Endodermal cell (in vitro differentiated cells): ENCODE results near the gene C13orf46. TPM values are rescaled to one million over a fixed set of nuclear protein-coding genes. Genes with fewer than 3 reads are reported as not detected.

Source experiments
- DNase-seq: peaks from one replicate; pipeline ENCODE4 v3.0.0-alpha.2; 2017
- H3K27ac ChIP-seq: 2 replicates; pipeline ENCODE4 v1.5.1; 2013; ENCODE audit warnings: mild to moderate bottlenecking, low read depth, low read length, moderate library complexity
- H3K27me3 ChIP-seq: 2 replicates; pipeline ENCODE4 v1.6.1; 2013; ENCODE audit warnings: mild to moderate bottlenecking, low read length, moderate library complexity; ENCODE audit not compliant: insufficient read depth, control insufficient read depth, poor library complexity, severe bottlenecking
- H3K36me3 ChIP-seq: 2 replicates; pipeline ENCODE4 v1.7.0; 2013; ENCODE audit warnings: mild to moderate bottlenecking, low read length, moderate library complexity; ENCODE audit not compliant: control insufficient read depth, insufficient read depth
- H3K4me1 ChIP-seq: one replicate; pipeline ENCODE4 v1.7.0; 2013; ENCODE audit warnings: low read length; ENCODE audit not compliant: control insufficient read depth, insufficient read depth
- H3K4me3 ChIP-seq: 2 replicates; pipeline ENCODE4 v1.5.1; 2013; ENCODE audit warnings: mild to moderate bottlenecking, low read length, moderate library complexity
- H3K9ac ChIP-seq: 2 replicates; pipeline ENCODE4 v1.6.1; 2013; ENCODE audit warnings: mild to moderate bottlenecking, low read length, moderate library complexity; ENCODE audit not compliant: poor library complexity, severe bottlenecking; ENCODE audit errors: extremely low read depth
- H3K9me3 ChIP-seq: 2 replicates; pipeline ENCODE4 v1.6.1; 2013; ENCODE audit warnings: mild to moderate bottlenecking, low read length, moderate library complexity; ENCODE audit not compliant: control insufficient read depth
- H3K27ac Mint-ChIP-seq: 2 replicates; pipeline ENCODE4 v1.8.0; 2020; ENCODE audit warnings: mixed read lengths
- H3K27me3 Mint-ChIP-seq: 2 replicates; pipeline ENCODE4 v1.8.0; 2021; ENCODE audit warnings: mild to moderate bottlenecking, mixed read lengths; ENCODE audit not compliant: insufficient read depth
- H3K36me3 Mint-ChIP-seq: 2 replicates; pipeline ENCODE4 v1.8.0; 2020; ENCODE audit warnings: low read depth, mixed read lengths
- H3K4me1 Mint-ChIP-seq: 2 replicates; pipeline ENCODE4 v1.8.0; 2020; ENCODE audit warnings: mixed read lengths
- H3K4me3 Mint-ChIP-seq: 2 replicates; pipeline ENCODE4 v1.8.0; 2020; ENCODE audit warnings: mild to moderate bottlenecking, moderate library complexity, mixed read lengths
- H3K9me3 Mint-ChIP-seq: 2 replicates; pipeline ENCODE4 v1.8.0; 2020; ENCODE audit warnings: mild to moderate bottlenecking, mixed read lengths
- WGBS, 2 experiments: methylation state at CpG; one replicate each; pipeline versions ENCODE4 v1.1.5 to v1.1.7; 2013; ENCODE audit warnings: missing lambda C conversion rate in 2 of 2, mixed read lengths in 1 of 2; ENCODE audit not compliant: insufficient coverage in 1 of 2, insufficient read length in 1 of 2; 5-methylcytosine and 5-hydroxymethylcytosine counted together
- total RNA-seq, 2 donors: library from RNA; stranded (reverse); fragmentation: NEBNext Ultra II Directional in 1 of 2; extraction: Animal tissue kit (Norgen Biotek cat#: 25700) in 1 of 2; gene quantifications; 2 replicates in 1 of 2; 3 replicates in 1 of 2; pipeline ENCODE4 v1.2.1, GENCODE V29; 2021
- TF ChIP-seq, protein P1 (sequence below): fragments of 200-600 bp; sonication (generic); conservative IDR thresholded peaks from 2 replicates; pipeline ENCODE4 v1.5.0; 2021; ENCODE audit warnings: antibody characterized with exemption, mild to moderate bottlenecking

The C13orf46 gene
- total RNA-seq, 2 donors from 2014 or later, result 0.20 to 0.27 TPM

DNA sequence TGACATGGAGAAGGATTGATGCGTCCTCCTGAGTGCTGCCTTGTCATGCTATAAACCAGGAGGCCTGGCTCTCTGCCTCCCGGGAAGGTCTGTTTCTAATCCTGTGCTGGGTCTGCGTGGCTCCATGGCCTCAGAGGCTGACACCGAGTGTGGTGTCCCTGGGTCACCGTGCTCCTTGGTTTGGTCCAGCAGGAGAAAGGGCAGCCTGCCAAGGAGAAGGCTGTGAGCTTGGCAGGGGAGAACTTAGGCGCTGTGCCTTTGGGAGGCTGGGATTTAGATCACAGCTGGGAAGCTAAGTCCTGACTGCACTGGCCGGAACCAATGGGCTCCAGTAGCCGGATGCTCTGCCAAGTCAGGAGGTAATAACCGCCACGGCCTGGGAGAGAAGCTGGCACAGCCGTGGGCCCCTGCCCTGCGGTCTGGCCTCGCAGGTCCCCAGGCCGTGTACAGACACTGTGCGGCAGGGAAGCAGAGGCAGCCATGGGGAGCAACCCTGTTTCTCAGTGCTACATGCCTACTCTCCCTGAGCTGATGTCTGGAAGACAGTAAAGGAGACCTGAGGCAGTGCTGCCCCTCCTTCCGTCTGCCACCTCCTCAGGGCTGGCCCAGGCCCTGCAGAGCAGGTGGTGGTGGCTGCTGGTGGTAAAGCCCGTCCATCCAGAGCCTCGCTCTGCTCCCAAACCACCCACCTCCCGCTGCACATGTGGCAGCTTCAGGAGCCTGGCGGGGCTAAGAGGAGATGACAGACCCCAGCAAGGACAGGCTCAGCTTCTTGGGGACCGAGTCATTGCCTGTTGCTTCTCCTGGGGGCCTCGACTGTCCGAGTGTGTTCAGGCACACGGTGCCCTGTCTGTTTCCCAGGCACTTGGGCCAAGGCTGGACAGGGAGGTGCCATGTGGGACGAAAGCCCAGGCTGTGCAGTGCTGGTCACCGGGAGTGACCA, 44.9 kb downstream of the C13orf46 start:
- Mint-ChIP-seq H3K27ac (no peak overlapping the region), H3K27me3 (peaks cover 12% of the 10 kb centered on the region)
- DNase-seq, result peak; percentile 49

DNA sequence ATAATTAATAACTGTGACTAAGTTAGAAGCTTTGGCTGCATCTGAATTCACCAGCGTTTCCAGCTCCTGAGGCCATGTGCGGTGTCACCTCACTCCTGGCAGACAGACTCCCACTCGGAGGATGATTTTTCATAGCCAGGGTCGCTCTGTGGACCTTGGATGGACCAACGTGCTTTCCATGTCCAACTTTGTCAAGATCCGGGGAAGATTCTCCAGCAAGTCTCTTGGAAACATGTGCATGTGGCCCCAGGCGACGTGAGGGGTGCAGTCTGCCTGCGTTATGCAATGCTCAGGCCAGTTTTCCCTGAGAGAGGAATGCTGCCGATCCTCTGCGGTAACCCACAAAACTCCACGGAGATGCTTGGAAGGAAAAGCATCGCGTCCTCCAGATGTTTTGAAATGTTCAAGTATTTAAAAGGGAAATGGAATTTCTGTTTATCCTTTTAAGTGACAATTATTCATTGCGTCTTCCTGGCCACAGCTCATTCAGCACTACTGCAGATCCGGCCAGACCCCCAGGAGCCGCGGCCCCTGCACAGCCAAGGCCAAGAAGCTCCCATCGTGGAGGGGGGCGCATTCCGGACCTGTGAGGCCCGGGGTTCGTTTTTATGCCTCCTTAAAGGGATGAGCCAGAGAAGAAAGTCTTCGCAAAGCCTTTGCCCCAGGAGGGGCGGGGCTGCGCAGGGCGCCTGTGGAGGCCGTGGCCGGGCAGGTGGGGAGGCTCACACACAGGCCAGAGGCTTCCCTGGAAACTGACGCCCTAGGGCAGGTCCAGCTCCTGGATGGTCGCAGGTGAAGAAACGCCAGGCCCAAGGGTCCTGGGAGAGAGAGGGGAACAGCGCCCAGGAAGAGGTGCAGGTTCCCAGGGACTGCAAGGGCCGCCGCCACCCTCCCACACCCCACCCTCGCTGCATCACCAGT, 46.0 kb downstream of the C13orf46 start:
- Histone ChIP-seq H3K27ac (no peak overlapping the region), H3K27me3 (no peaks in the 10 kb centered on the region), H3K9me3 (no peaks in the 10 kb centered on the region), H3K9ac (no peak overlapping the region), H3K4me3 (no peak overlapping the region), H3K36me3 (no peaks in the 10 kb centered on the region), H3K4me1 (no peaks in the 10 kb centered on the region)
- WGBS, 2 experiments, result 91% methylated on average over 27 to 36 of the region's 36 CpGs
- TF ChIP-seq, protein P1, sequence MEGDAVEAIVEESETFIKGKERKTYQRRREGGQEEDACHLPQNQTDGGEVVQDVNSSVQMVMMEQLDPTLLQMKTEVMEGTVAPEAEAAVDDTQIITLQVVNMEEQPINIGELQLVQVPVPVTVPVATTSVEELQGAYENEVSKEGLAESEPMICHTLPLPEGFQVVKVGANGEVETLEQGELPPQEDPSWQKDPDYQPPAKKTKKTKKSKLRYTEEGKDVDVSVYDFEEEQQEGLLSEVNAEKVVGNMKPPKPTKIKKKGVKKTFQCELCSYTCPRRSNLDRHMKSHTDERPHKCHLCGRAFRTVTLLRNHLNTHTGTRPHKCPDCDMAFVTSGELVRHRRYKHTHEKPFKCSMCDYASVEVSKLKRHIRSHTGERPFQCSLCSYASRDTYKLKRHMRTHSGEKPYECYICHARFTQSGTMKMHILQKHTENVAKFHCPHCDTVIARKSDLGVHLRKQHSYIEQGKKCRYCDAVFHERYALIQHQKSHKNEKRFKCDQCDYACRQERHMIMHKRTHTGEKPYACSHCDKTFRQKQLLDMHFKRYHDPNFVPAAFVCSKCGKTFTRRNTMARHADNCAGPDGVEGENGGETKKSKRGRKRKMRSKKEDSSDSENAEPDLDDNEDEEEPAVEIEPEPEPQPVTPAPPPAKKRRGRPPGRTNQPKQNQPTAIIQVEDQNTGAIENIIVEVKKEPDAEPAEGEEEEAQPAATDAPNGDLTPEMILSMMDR, result no peak
- Mint-ChIP-seq H3K9me3 (peaks cover 13% of the 10 kb centered on the region), H3K27ac (no peak overlapping the region), H3K4me1 (peaks cover 2% of the 10 kb centered on the region), H3K4me3 (no peak overlapping the region), H3K36me3 (no peaks in the 10 kb centered on the region), H3K27me3 (peaks cover 19% of the 10 kb centered on the region)
- DNase-seq, result peak; percentile 40

More for the DNA sequence above, 44.9 kb downstream of the C13orf46 start:
- Mint-ChIP-seq H3K9me3 (peaks cover 13% of the 10 kb centered on the region), H3K36me3 (no peaks in the 10 kb centered on the region), H3K4me1 (peaks cover 2% of the 10 kb centered on the region), H3K4me3 (no peak overlapping the region)
- H3K4me3 ChIP-seq, result no peak overlapping the region
- H3K4me1 ChIP-seq, result no peaks in the 10 kb centered on the region
- H3K27me3 ChIP-seq, result peaks cover 6% of the 10 kb centered on the region
- H3K9ac ChIP-seq, result no peak overlapping the region
- 89 to 94% methylated on average over 21 to 26 of the region's 26 CpGs for WGBS, 2 experiments
- TF ChIP-seq, protein P1, result no peak
- H3K36me3 ChIP-seq, result no peaks in the 10 kb centered on the region
- no peaks in the 10 kb centered on the region for H3K9me3 ChIP-seq
- no peak overlapping the region for H3K27ac ChIP-seq

DNA sequence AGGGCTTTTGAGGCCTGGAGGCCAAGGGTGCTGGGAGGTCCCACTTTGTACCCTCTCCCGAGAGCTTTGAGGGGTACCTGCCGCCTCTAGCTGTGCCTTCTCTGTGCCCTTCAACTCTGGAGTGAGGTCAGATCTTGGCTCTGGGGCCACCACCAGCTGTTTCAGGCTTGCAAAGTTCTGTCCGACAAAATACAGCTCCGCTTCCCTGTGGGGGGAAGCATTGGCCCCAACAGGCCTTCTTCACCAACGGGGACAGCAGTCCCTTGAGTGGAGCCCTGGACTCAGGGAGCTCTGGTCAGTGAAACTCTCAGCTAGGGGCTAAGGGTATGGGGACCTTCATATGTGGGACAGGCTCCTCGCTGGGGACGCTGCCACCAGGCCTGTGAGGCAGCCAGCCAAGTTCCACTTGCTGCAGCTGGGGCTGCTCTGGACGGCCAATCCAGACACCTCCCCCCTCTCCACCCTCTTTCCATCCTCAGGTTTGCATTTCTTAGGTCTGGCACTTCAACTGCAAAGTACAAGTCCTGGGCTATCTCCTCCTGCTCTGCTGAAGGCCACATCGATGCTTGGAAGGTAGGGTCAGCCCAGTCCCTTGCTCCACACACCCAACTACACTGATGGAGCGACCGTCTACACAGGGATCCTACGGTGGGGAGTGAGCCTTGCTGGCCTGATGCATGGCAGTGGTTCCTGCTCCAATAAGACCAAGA, 46.8 kb downstream of the C13orf46 start:
- DNase-seq, result peak; percentile 28
- TF ChIP-seq, protein P1, result no peak
- Mint-ChIP-seq H3K9me3 (peaks cover 19% of the 10 kb centered on the region), H3K4me1 (peaks cover 2% of the 10 kb centered on the region), H3K27ac (no peak overlapping the region), H3K4me3 (no peak overlapping the region), H3K36me3 (no peaks in the 10 kb centered on the region), H3K27me3 (peaks cover 19% of the 10 kb centered on the region)
- Histone ChIP-seq H3K9ac (no peak overlapping the region), H3K36me3 (no peaks in the 10 kb centered on the region), H3K27ac (no peak overlapping the region), H3K4me1 (no peaks in the 10 kb centered on the region), H3K27me3 (no peaks in the 10 kb centered on the region), H3K9me3 (peaks cover 3% of the 10 kb centered on the region), H3K4me3 (no peak overlapping the region)
- WGBS, 2 experiments, result 91 to 100% methylated on average over 5 to 12 of the region's 12 CpGs
